Activated T-cell treated with anti-CD3 and anti-CD28 coated beads, Interleukin-2, amount 50 U/mL, for 4 hours (primary cell): ENCODE results near the gene NBAS. TPM values are rescaled to one million over a fixed set of nuclear protein-coding genes. Genes with fewer than 3 reads are reported as not detected.

Source experiments
- ATAC-seq, 2 donors: fragments of 200-7000 bp; cut with Tn5 transposase; one replicate each; pipeline ENCODE4 v1.10.0; 2021
- DNase-seq: peaks from one replicate; pipeline ENCODE4 v3.0.0-alpha.2; 2020
- H3K27me3 Mint-ChIP-seq: one replicate; pipeline ENCODE4 v1.8.0; 2021; ENCODE audit warnings: low read depth, mixed read lengths
- H3K36me3 Mint-ChIP-seq: one replicate; pipeline ENCODE4 v1.8.0; 2022; ENCODE audit warnings: mixed read lengths; ENCODE audit not compliant: insufficient read depth
- H3K4me1 Mint-ChIP-seq: one replicate; pipeline ENCODE4 v1.8.0; 2021; ENCODE audit warnings: low read depth, mixed read lengths
- H3K4me3 Mint-ChIP-seq: one replicate; pipeline ENCODE4 v1.8.0; 2021; ENCODE audit warnings: mild to moderate bottlenecking, moderate library complexity, mixed read lengths
- H3K9me3 Mint-ChIP-seq: one replicate; pipeline ENCODE4 v1.8.0; 2021; ENCODE audit warnings: mixed read lengths
- total RNA-seq, 3 donors: library from RNA; stranded (reverse); gene quantifications; one replicate each; pipeline ENCODE4 v1.2.1, GENCODE V29; 2021

The NBAS gene
- total RNA-seq, 3 donors from 2014 or later, result 28.5 to 30.4 (median 29.7) TPM

GRCh38 chr2:15579641-15580040 lies 18.5 kb upstream of the NBAS start:
- no peaks in the 10 kb centered on the region for H3K9me3 Mint-ChIP-seq
- H3K27me3 Mint-ChIP-seq, result peaks cover 7% of the 10 kb centered on the region
- H3K4me1 Mint-ChIP-seq, result no peaks in the 10 kb centered on the region
- ATAC-seq (no peak), DNase-seq (no peak)
- H3K36me3 Mint-ChIP-seq, result no peaks in the 10 kb centered on the region
- H3K4me3 Mint-ChIP-seq, result no peak overlapping the region

GRCh38 chr2:15577071-15577735 lies 16.1 kb upstream of the NBAS start:
- peak; percentile 87 for DNase-seq
- ATAC-seq, result peak; percentile 95 to 97
- no peaks in the 10 kb centered on the region for H3K9me3 Mint-ChIP-seq
- no peaks in the 10 kb centered on the region for H3K4me1 Mint-ChIP-seq
- H3K36me3 Mint-ChIP-seq, result no peaks in the 10 kb centered on the region
- no peak overlapping the region for H3K4me3 Mint-ChIP-seq
- H3K27me3 Mint-ChIP-seq, result peaks cover 4% of the 10 kb centered on the region

- H3K36me3 Mint-ChIP-seq, result no peaks in the 10 kb centered on the region
- H3K4me3 Mint-ChIP-seq, result no peak overlapping the region
- H3K27me3 Mint-ChIP-seq, result peaks cover 2% of the 10 kb centered on the region
- H3K9me3 Mint-ChIP-seq, result no peaks in the 10 kb centered on the region
- no peak for DNase-seq
- H3K4me1 Mint-ChIP-seq, result no peaks in the 10 kb centered on the region
- no peak for ATAC-seq
These were observed 10.6 kb upstream of the NBAS start for GRCh38 chr2:15571729-15572128.

GRCh38 chr2:15570104-15570503 lies 9.0 kb upstream of the NBAS start:
- no peaks in the 10 kb centered on the region for H3K9me3 Mint-ChIP-seq
- no peaks in the 10 kb centered on the region for H3K36me3 Mint-ChIP-seq
- H3K4me3 Mint-ChIP-seq, result no peak overlapping the region
- DNase-seq (no peak), ATAC-seq (no peak)
- H3K4me1 Mint-ChIP-seq, result no peaks in the 10 kb centered on the region
- peaks cover 2% of the 10 kb centered on the region for H3K27me3 Mint-ChIP-seq

DNA sequence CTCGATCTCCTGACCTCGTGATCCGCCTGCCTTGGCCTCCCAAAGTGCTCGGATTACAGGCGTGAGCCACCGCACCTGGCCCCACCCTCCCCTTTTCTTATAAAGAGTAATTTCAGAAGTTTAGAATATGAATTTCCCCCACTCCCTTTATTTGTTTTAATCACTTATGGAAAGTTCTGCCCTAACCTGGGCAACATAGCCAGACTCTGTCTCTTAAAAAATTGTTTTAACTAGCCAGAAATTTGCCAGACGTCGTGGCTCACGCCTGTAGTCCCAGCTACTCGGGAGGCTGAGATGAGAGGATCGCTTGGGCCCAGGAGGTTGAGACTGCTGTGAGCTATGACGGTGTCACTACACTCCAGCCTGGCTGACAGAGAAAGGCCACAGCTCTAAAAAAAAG lies 7.7 kb upstream of the NBAS start:
- H3K36me3 Mint-ChIP-seq, result no peaks in the 10 kb centered on the region
- H3K27me3 Mint-ChIP-seq, result peaks cover 2% of the 10 kb centered on the region
- no peak overlapping the region for H3K4me3 Mint-ChIP-seq
- H3K4me1 Mint-ChIP-seq, result no peaks in the 10 kb centered on the region
- no peaks in the 10 kb centered on the region for H3K9me3 Mint-ChIP-seq
- DNase-seq (no peak), ATAC-seq (no peak)

- ATAC-seq (no peak), DNase-seq (no peak)
- H3K36me3 Mint-ChIP-seq, result no peaks in the 10 kb centered on the region
- no peaks in the 10 kb centered on the region for H3K9me3 Mint-ChIP-seq
- H3K27me3 Mint-ChIP-seq, result peaks cover 2% of the 10 kb centered on the region
- peaks cover 8% of the 10 kb centered on the region for H3K4me1 Mint-ChIP-seq
- H3K4me3 Mint-ChIP-seq, result no peak overlapping the region
These were observed 5.8 kb upstream of the NBAS start for GRCh38 chr2:15566912-15567311.

- H3K4me1 Mint-ChIP-seq, result peaks cover 13% of the 10 kb centered on the region
- no peak overlapping the region for H3K4me3 Mint-ChIP-seq
- no peaks in the 10 kb centered on the region for H3K9me3 Mint-ChIP-seq
- no peak for DNase-seq
- no peak for ATAC-seq
- H3K36me3 Mint-ChIP-seq, result no peaks in the 10 kb centered on the region
- H3K27me3 Mint-ChIP-seq, result peaks cover 2% of the 10 kb centered on the region
These were observed 5.0 kb upstream of the NBAS start for GRCh38 chr2:15565994-15566671.

DNA sequence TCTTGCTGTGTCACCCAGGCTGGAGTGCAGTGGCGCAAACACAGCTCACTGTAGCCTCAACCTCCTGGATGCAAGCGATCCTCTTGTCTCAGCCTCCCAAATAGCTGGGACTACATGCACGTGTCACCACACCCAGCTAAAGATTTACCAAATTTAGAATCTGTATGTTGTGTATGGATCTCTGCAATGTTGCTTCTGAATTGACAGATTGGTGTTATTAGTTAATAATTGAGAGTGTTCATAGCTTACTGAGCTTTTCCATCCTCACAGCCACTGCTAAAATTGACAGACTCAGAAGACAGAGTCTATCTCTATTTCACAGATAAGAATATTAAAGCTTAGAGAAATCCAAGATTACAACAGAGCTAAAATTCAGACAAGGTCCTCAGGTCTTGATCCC lies 4.3 kb upstream of the NBAS start:
- DNase-seq (no peak), ATAC-seq (no peak)
- no peaks in the 10 kb centered on the region for H3K9me3 Mint-ChIP-seq
- peaks cover 14% of the 10 kb centered on the region for H3K4me1 Mint-ChIP-seq
- peaks cover 2% of the 10 kb centered on the region for H3K27me3 Mint-ChIP-seq
- H3K4me3 Mint-ChIP-seq, result no peak overlapping the region
- H3K36me3 Mint-ChIP-seq, result no peaks in the 10 kb centered on the region

- Mint-ChIP-seq H3K4me1 (peaks cover 28% of the 10 kb centered on the region), H3K36me3 (no peaks in the 10 kb centered on the region), H3K27me3 (peaks cover 2% of the 10 kb centered on the region), H3K4me3 (no peak overlapping the region), H3K9me3 (no peaks in the 10 kb centered on the region)
- DNase-seq (no peak), ATAC-seq (no peak)
These were observed 2.3 kb upstream of the NBAS start for GRCh38 chr2:15563227-15564100.

DNA sequence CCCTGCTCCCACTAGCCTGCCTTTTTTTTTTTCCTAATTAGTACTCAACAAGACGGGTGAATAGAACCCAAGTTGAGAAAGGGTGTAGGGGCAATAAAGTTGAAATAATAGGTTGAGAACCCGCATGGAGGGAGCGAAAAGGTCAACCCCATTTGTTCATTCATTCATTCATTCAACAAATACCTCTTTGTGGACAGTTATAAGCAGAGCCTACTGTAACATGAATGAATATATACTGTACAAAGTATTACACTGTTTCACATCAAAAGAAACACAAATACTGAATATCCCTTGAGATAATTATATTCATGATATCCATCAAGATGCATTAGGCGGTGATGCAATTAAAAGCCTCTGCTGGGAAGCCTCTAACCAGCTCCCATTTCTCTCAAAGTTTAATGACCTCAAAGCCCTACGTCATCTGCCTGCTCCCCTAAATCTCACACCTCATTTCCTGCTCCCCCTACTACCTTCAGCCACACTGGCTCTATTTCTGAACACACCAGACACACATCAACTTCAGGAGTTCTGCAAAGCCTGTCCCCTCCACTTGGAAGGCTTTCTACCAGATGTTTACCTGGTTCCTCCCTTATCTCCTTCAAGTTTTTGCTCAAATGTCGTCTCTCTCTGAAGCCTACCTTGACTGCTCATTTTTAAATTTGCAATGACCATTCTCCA lies 1.4 kb upstream of the NBAS start:
- Mint-ChIP-seq H3K4me1 (peaks cover 32% of the 10 kb centered on the region), H3K4me3 (peak overlapping the region; percentile 99), H3K27me3 (peaks cover 2% of the 10 kb centered on the region), H3K9me3 (no peaks in the 10 kb centered on the region), H3K36me3 (no peaks in the 10 kb centered on the region)
- no peak for DNase-seq
- ATAC-seq, result no peak

- Mint-ChIP-seq H3K4me1 (peaks cover 32% of the 10 kb centered on the region), H3K27me3 (no peaks in the 10 kb centered on the region), H3K36me3 (no peaks in the 10 kb centered on the region), H3K4me3 (peak overlapping the region; percentile 99), H3K9me3 (no peaks in the 10 kb centered on the region)
- DNase-seq (peak; percentile 19), ATAC-seq (peak; percentile 50 to 57)
These were observed 625 bp upstream of the NBAS start for GRCh38 chr2:15561574-15562344.

GRCh38 chr2:15560140-15560987 lies 770 bp downstream of the NBAS start:
- H3K9me3 Mint-ChIP-seq, result no peaks in the 10 kb centered on the region
- H3K36me3 Mint-ChIP-seq, result peaks cover 4% of the 10 kb centered on the region
- peaks cover 34% of the 10 kb centered on the region for H3K4me1 Mint-ChIP-seq
- ATAC-seq (peak; percentile 39 to 55), DNase-seq (no peak)
- no peaks in the 10 kb centered on the region for H3K27me3 Mint-ChIP-seq
- peak overlapping the region; percentile 99 for H3K4me3 Mint-ChIP-seq
